GM12878 (cell line): Measurements from ENCODE around the gene MS4A6E. TPM values are rescaled to one million over a fixed set of nuclear protein-coding genes. Genes with fewer than 3 reads are reported as not detected.

ENCODE experiments used
- ATAC-seq: fragments of 200-7000 bp; cut with Tn5 transposase; 3 replicates; pipeline ENCODE4 v1.9.1; 2020; ENCODE audit warnings: mild to moderate bottlenecking, moderate library complexity
- BruUV-seq: library from RNA; stranded (reverse); fragments of 400-500 nt; replicated peaks from 2 replicates; lab custom pipeline; 2021; lab: Mats Ljungman, UMichigan
- CTCF ChIA-PET: fragments of 300-600 bp; sonication (Branson Sonifier 250); formaldehyde crosslinking; extraction: SDS; loops from one replicate; lab custom pipeline; 2021; ENCODE audit warnings: inconsistent platforms; lab: Yijun Ruan, JAX
- POLR2A ChIA-PET: fragments of 350-600 bp; formaldehyde crosslinking; extraction: SDS; loops from one replicate; lab custom pipeline; 2021; ENCODE audit warnings: inconsistent platforms; lab: Charles Lee
- RAD21 ChIA-PET: fragments of 300-600 bp; sonication (Branson Sonifier 250); formaldehyde crosslinking; loops from one replicate; lab custom pipeline; 2023; ENCODE audit warnings: antibody characterized with exemption; ENCODE audit not compliant: unreplicated experiment; lab: Charles Lee
- SMC1A ChIA-PET: fragments of 300-600 bp; sonication (Branson Sonifier 250); formaldehyde crosslinking; loops from one replicate; lab custom pipeline; 2023; ENCODE audit not compliant: unreplicated experiment, uncharacterized antibody; lab: Charles Lee
- DNase-seq: peaks from one replicate; pipeline ENCODE4 v3.0.0-alpha.2; 2011; ENCODE audit warnings: low read depth, low spot score
- FAIRE-seq: peaks from 3 replicates; lab custom pipeline; 2011; peaks lifted over from hg19 to GRCh38; lab: Jason Lieb, UNC
- H2AFZ ChIP-seq: 2 replicates; pipeline ENCODE4 v1.6.0; 2011; ENCODE audit warnings: low read depth, low read length, control low read depth; ENCODE audit not compliant: control insufficient read depth
- H3K27ac ChIP-seq: 2 replicates; pipeline ENCODE4 v1.5.1; 2011; ENCODE audit warnings: control low read depth; ENCODE audit not compliant: control insufficient read depth, insufficient read depth
- H3K27me3 ChIP-seq, 2 experiments: replicated peaks in 1 of 2; 2 replicates each; pipeline versions ENCODE4 v1.6.0 to v1.6.1; 2011; ENCODE audit warnings: low read length in 1 of 2; ENCODE audit not compliant: control insufficient read depth in 2 of 2, insufficient read depth in 2 of 2
- H3K36me3 ChIP-seq, 2 experiments: 2 replicates each; pipeline ENCODE4 v1.5.1; 2011; ENCODE audit warnings: low read length in 1 of 2; ENCODE audit not compliant: control insufficient read depth in 2 of 2, insufficient read depth in 2 of 2
- H3K4me1 ChIP-seq: 2 replicates; pipeline ENCODE4 v1.6.1; 2011; ENCODE audit warnings: mild to moderate bottlenecking, low read length, moderate library complexity, mixed read lengths; ENCODE audit not compliant: control insufficient read depth, insufficient read depth
- H3K4me2 ChIP-seq: 2 replicates; pipeline ENCODE4 v1.6.0; 2011; ENCODE audit warnings: control low read depth; ENCODE audit not compliant: control insufficient read depth, insufficient read depth
- H3K4me3 ChIP-seq: fragments of 200-600 bp; sonication (generic); 2 replicates; pipeline ENCODE4 v1.5.1; 2016
- H3K79me2 ChIP-seq: 2 replicates; pipeline ENCODE4 v1.6.0; 2011; ENCODE audit warnings: low read length; ENCODE audit not compliant: control insufficient read depth, insufficient read depth
- H3K9ac ChIP-seq: 2 replicates; pipeline ENCODE4 v1.8.0; 2011; ENCODE audit warnings: low read length, control low read depth, mixed read lengths; ENCODE audit not compliant: control insufficient read depth, insufficient read depth
- H3K9me3 ChIP-seq: replicated peaks from 3 replicates; pipeline ENCODE4 v1.5.1; 2011; ENCODE audit warnings: mild to moderate bottlenecking, low read length; ENCODE audit not compliant: control insufficient read depth, insufficient read depth
- H4K20me1 ChIP-seq: 2 replicates; pipeline ENCODE4 v1.6.0; 2011; ENCODE audit not compliant: control insufficient read depth, insufficient read depth
- ATF7 ChIP-seq: fragments of 450-650 bp; IDR thresholded peaks from 2 replicates; pipeline ENCODE4 v1.6.1; 2016; ENCODE audit warnings: low read depth, mild to moderate bottlenecking
- BMI1 ChIP-seq: fragments of 450-650 bp; IDR thresholded peaks from 2 replicates; pipeline ENCODE4 v1.6.1; 2016; ENCODE audit warnings: mild to moderate bottlenecking, moderate library complexity, borderline replicate concordance
- DPF2 ChIP-seq: fragments of 450-650 bp; IDR thresholded peaks from 2 replicates; pipeline ENCODE4 v1.6.1; 2017; ENCODE audit warnings: mild to moderate bottlenecking
- IKZF1 ChIP-seq: fragments of 450-650 bp; conservative IDR thresholded peaks from 2 replicates; pipeline ENCODE4 v1.6.1; 2017; ENCODE audit warnings: antibody characterized with exemption, mild to moderate bottlenecking
- NR2C1 ChIP-seq: fragments of 450-650 bp; IDR thresholded peaks from 2 replicates; pipeline ENCODE4 v1.6.1; 2017; ENCODE audit warnings: antibody characterized with exemption, mild to moderate bottlenecking, moderate library complexity
- PKNOX1 ChIP-seq: fragments of 450-650 bp; IDR thresholded peaks from 2 replicates; pipeline ENCODE4 v1.6.1; 2016; ENCODE audit warnings: mild to moderate bottlenecking
- WRNIP1 ChIP-seq: IDR thresholded peaks from 2 replicates; pipeline ENCODE4 v1.6.1; 2011; ENCODE audit warnings: low read depth, low read length, improper control_type of control experiment, borderline replicate concordance
- WGBS: methylation state at CpG from one replicate; pipeline ENCODE4 v1.1.6; 2016; ENCODE audit warnings: low lambda C conversion rate; ENCODE audit not compliant: insufficient replicate concordance, insufficient coverage; ENCODE audit errors: missing lambda C conversion rate; 5-methylcytosine and 5-hydroxymethylcytosine counted together
- in situ Hi-C: fragments of 300-500 bp; cut with MboI; formaldehyde crosslinking; loops from 9 replicates; pipeline ENCODE4 v1.14.3; 2018; ENCODE audit warnings: mixed read lengths
- intact Hi-C: fragments of 100-400 bp; cut with micrococcal nuclease; formaldehyde crosslinking; loops from one replicate; pipeline ENCODE4 v1.14.2; 2022; ENCODE audit not compliant: unreplicated experiment
- polyA plus RNA-seq, 11 experiments: library from polyadenylated mRNA; depleted of rRNA in 4 of 11; unstranded in 6 of 11; stranded (reverse) in 5 of 11; fragments of >200 nt; fragmentation: Nextera tagmentation in 4 of 11; fragmentation: Illumina TruSeq in 1 of 11; extraction: Ambion mirVana in 4 of 11; extraction: Trizol in 1 of 11; gene quantifications; 1 replicate in 1 of 11; 2 replicates in 10 of 11; pipeline versions ENCODE4 v1.2.1 to v1.2.3, GENCODE V29; 2011 to 2016; ENCODE audit warnings: inconsistent platforms in 2 of 11, missing spikeins in 2 of 11, low read depth in 1 of 11
- total RNA-seq, 4 experiments: library from RNA; depleted of rRNA in 3 of 4; stranded (reverse); fragments of >200 nt in 3 of 4; fragmentation: Illumina TruSeq in 1 of 4; extraction: Trizol in 1 of 4; gene quantifications; 2 replicates each; pipeline versions ENCODE4 v1.2.1 to v1.2.3, GENCODE V29; 2013 to 2021

Gene MS4A6E
- total and polyA plus RNA-seq, 10 of the 15 experiments (the other 5 are each of a cell fraction or from before 2014, with no cell fraction given) = 0.14 to 0.86 (median 0.47) TPM; not detected in 5

DNA sequence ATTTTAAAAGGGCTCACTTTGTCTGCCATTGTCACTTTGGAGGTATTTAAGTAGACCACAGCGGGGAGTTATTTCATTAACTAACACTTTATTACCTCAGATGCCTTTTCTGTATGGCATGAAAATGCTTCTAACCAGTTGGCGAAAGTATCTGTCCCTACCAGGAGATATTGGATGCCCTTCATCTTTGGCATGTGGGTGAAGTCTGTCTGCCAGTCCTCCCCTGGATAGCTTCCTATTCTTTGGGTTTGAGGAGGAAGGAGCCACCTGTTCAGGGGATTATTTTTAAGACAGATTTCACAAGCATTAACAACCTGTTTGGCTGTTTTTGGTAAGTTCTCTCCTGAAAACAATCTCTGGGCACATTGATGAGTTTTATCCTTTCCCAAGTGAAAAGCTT lies 17.1 kb downstream of the MS4A6E start:
- CTCF ChIA-PET = interaction anchor here (0.6 to 9.9 kb wide), 31 partner anchors 10 to 527 kb away, joined by 3 to 200 read pairs (median 5); partner anchors contain the start of gene MS4A7
- H3K27ac ChIP-seq = no peak overlapping the region
- no peak for FAIRE-seq
- TF ChIP-seq NR2C1 (no peak), DPF2 (no peak), BMI1 (no peak), WRNIP1 (no peak), ATF7 (no peak), IKZF1 (no peak), PKNOX1 (no peak)
- TF ChIP-seq, all 136 proteins: peak for 0
- H2AFZ ChIP-seq = no peak overlapping the region
- WGBS = 98% methylated on average over 2 of the region's 2 CpGs
- no peaks in the 10 kb centered on the region for H3K27me3 ChIP-seq
- no peaks in the 10 kb centered on the region for H4K20me1 ChIP-seq
- in situ Hi-C loops = no loop called here
- no peaks in the 10 kb centered on the region for H3K79me2 ChIP-seq
- BruUV-seq = no TSS peak
- no peak for ATAC-seq
- H3K4me3 ChIP-seq = no peak overlapping the region
- H3K4me1 ChIP-seq = peaks cover 11% of the 10 kb centered on the region
- H3K9ac ChIP-seq = no peak overlapping the region
- ChIA-PET POLR2A (no interaction called here), SMC1A (interaction anchor here (1.3 to 6.6 kb wide), 13 partner anchors 10 to 275 kb away, joined by 3 to 116 read pairs (median 6); no protein-coding TSS in a partner anchor), RAD21 (interaction anchor here (0.6 to 4.5 kb wide), 7 partner anchors 9 to 275 kb away, joined by 3 to 83 read pairs (median 13); no protein-coding TSS in a partner anchor)
- H3K4me2 ChIP-seq = no peak overlapping the region
- no peak for DNase-seq
- H3K9me3 ChIP-seq = no peaks in the 10 kb centered on the region
- H3K36me3 ChIP-seq = no peaks in the 10 kb centered on the region
- intact Hi-C loops = loop anchor here (10.0 kb wide), 1 partner anchor 519 kb away; no protein-coding TSS in a partner anchor
